Ishikawa (cell line): ENCODE measurements around the gene TTLL10.

Source experiments
- EGR1 ChIP-seq: IDR thresholded peaks from 2 replicates; pipeline ENCODE4 v1.6.1; 2012
- EP300 ChIP-seq: IDR thresholded peaks from 2 replicates; pipeline ENCODE4 v1.6.1; 2012; ENCODE audit warnings: borderline replicate concordance
- FOXM1 ChIP-seq: IDR thresholded peaks from 2 replicates; pipeline ENCODE4 v1.6.1; 2012; ENCODE audit warnings: low read depth, borderline replicate concordance
- MAX ChIP-seq: IDR thresholded peaks from 2 replicates; pipeline ENCODE4 v1.6.1; 2012
- NFIC ChIP-seq: IDR thresholded peaks from 2 replicates; pipeline ENCODE4 v1.6.1; 2012
- TAF1 ChIP-seq: IDR thresholded peaks from 2 replicates; pipeline ENCODE4 v1.6.1; 2012; ENCODE audit warnings: low read depth, mild to moderate bottlenecking
- USF1 ChIP-seq: IDR thresholded peaks from 2 replicates; pipeline ENCODE4 v1.6.1; 2012
- ZBTB7A ChIP-seq: IDR thresholded peaks from 2 replicates; pipeline ENCODE4 v1.6.1; 2012; ENCODE audit warnings: low read depth

- TF ChIP-seq EP300 (no peak), ZBTB7A (no peak), TAF1 (no peak), NFIC (no peak), FOXM1 (no peak), EGR1 (no peak), USF1 (no peak), MAX (no peak)
Measured at GRCh38 chr1:1148569-1148968, 25.1 kb upstream of the TTLL10 start.
